Neural progenitor cell (in vitro differentiated cells): ENCODE measurements around the gene SNX20. TPM values are rescaled to one million over a fixed set of nuclear protein-coding genes. Genes with fewer than 3 reads are reported as not detected.

Experiments used
- DNase-seq: peaks from one replicate; pipeline ENCODE4 v3.0.0-alpha.2; 2016; ENCODE audit warnings: low spot score
- H2AFZ ChIP-seq: fragments of 200-600 bp; sonication (generic); replicated peaks from 2 replicates; pipeline ENCODE4 v1.6.1; 2016; ENCODE audit warnings: antibody characterized with exemption
- H3F3A ChIP-seq: fragments of 200-600 bp; sonication (generic); 2 replicates; pipeline ENCODE4 v1.6.1; 2016; ENCODE audit warnings: antibody characterized with exemption, low read depth
- H3K27ac ChIP-seq: fragments of 200-600 bp; sonication (generic); 2 replicates; pipeline ENCODE4 v1.5.1; 2016; ENCODE audit warnings: mild to moderate bottlenecking
- H3K27me3 ChIP-seq: fragments of 200-600 bp; sonication (generic); 2 replicates; pipeline ENCODE4 v1.6.1; 2016; ENCODE audit warnings: mild to moderate bottlenecking, moderate library complexity
- H3K36me3 ChIP-seq: fragments of 200-600 bp; sonication (generic); 2 replicates; pipeline ENCODE4 v1.5.1; 2016
- H3K4me1 ChIP-seq: fragments of 200-600 bp; sonication (generic); 2 replicates; pipeline ENCODE4 v1.6.1; 2016; ENCODE audit warnings: mixed run types
- H3K4me2 ChIP-seq: fragments of 200-600 bp; sonication (generic); 2 replicates; pipeline ENCODE4 v1.6.1; 2016
- H3K4me3 ChIP-seq: fragments of 200-600 bp; sonication (generic); 2 replicates; pipeline ENCODE4 v1.5.1; 2016
- H3K79me2 ChIP-seq: fragments of 200-600 bp; sonication (generic); 2 replicates; pipeline ENCODE4 v1.6.1; 2016; ENCODE audit warnings: low read depth
- H3K9ac ChIP-seq: fragments of 200-600 bp; sonication (generic); 2 replicates; pipeline ENCODE4 v1.6.1; 2016
- H3K9me3 ChIP-seq: fragments of 200-600 bp; sonication (generic); 2 replicates; pipeline ENCODE4 v1.5.1; 2016; ENCODE audit warnings: low read depth
- H4K20me1 ChIP-seq: fragments of 200-600 bp; sonication (generic); 2 replicates; pipeline ENCODE4 v1.6.1; 2016; ENCODE audit warnings: low read depth
- H3K27ac Mint-ChIP-seq: 3 replicates; pipeline ENCODE4 v1.8.0; 2021; ENCODE audit warnings: mixed read lengths
- H3K27me3 Mint-ChIP-seq: 2 replicates; pipeline ENCODE4 v1.8.0; 2022; ENCODE audit warnings: low read depth, mild to moderate bottlenecking, inconsistent platforms, moderate library complexity, mixed read lengths; ENCODE audit not compliant: insufficient read depth
- H3K36me3 Mint-ChIP-seq: 3 replicates; pipeline ENCODE4 v1.8.0; 2021; ENCODE audit warnings: mixed read lengths
- H3K4me1 Mint-ChIP-seq: 3 replicates; pipeline ENCODE4 v1.8.0; 2021; ENCODE audit warnings: mixed read lengths
- H3K4me3 Mint-ChIP-seq: 3 replicates; pipeline ENCODE4 v1.8.0; 2021; ENCODE audit warnings: mild to moderate bottlenecking, moderate library complexity, mixed read lengths
- H3K9me3 Mint-ChIP-seq: 3 replicates; pipeline ENCODE4 v1.8.0; 2020; ENCODE audit warnings: mixed read lengths
- EZH2 ChIP-seq: fragments of 200-600 bp; sonication (generic); IDR thresholded peaks from 2 replicates; pipeline ENCODE4 v1.6.1; 2017; ENCODE audit warnings: antibody characterized with exemption, mild to moderate bottlenecking, moderate library complexity
- EZH2phosphoT487 ChIP-seq: fragments of 200-600 bp; sonication (generic); IDR thresholded peaks from 2 replicates; pipeline ENCODE4 v1.6.1; 2017; ENCODE audit warnings: antibody characterized with exemption
- total RNA-seq: library from RNA; depleted of rRNA; stranded (reverse); fragments of >200 nt; gene quantifications from 2 replicates; pipeline ENCODE4 v1.2.3, GENCODE V29; 2015; ENCODE audit warnings: low replicate concordance
- TF ChIP-seq, protein P1 (sequence below): fragments of 200-600 bp; sonication (generic); IDR thresholded peaks from 2 replicates; pipeline ENCODE4 v1.5.1; 2017; ENCODE audit warnings: antibody characterized with exemption, mild to moderate bottlenecking

The SNX20 gene
- total RNA-seq, 1 donor from 2014 or later = not detected

DNA sequence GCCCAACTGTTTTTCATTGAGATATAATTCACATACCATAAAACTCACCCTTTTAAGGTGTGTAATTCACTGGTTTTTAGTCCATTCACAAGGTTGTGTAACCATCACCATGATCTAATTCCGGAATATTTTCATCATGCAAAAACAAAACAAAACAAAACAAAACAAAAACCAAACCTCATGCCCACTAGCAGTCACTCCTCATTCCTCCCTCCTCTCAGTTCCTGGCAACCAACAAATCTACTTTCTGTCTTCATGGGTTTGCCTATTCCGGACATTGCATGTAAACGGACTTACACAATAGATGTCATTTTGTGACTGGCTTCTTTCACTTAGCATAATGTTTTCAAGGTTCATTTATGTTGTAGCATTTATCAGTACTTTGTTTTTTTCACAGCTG is 7.8 kb upstream of the SNX20 start:
- Histone ChIP-seq H3K4me2 (no peak overlapping the region), H4K20me1 (no peaks in the 10 kb centered on the region), H3K9ac (no peak overlapping the region), H3K36me3 (no peaks in the 10 kb centered on the region), H3K27ac (no peak overlapping the region), H3K9me3 (no peaks in the 10 kb centered on the region), H3K4me3 (no peak overlapping the region), H3K27me3 (peaks cover 24% of the 10 kb centered on the region), H3K4me1 (no peaks in the 10 kb centered on the region), H3F3A (no peaks in the 10 kb centered on the region), H2AFZ (no peak overlapping the region), H3K79me2 (no peaks in the 10 kb centered on the region)
- Mint-ChIP-seq H3K9me3 (no peaks in the 10 kb centered on the region), H3K4me3 (no peak overlapping the region), H3K36me3 (no peaks in the 10 kb centered on the region), H3K27ac (no peak overlapping the region), H3K4me1 (peaks cover 1% of the 10 kb centered on the region), H3K27me3 (peaks cover 19% of the 10 kb centered on the region)
- TF ChIP-seq EZH2 (no peak), EZH2phosphoT487 (no peak)
- TF ChIP-seq, protein P1, sequence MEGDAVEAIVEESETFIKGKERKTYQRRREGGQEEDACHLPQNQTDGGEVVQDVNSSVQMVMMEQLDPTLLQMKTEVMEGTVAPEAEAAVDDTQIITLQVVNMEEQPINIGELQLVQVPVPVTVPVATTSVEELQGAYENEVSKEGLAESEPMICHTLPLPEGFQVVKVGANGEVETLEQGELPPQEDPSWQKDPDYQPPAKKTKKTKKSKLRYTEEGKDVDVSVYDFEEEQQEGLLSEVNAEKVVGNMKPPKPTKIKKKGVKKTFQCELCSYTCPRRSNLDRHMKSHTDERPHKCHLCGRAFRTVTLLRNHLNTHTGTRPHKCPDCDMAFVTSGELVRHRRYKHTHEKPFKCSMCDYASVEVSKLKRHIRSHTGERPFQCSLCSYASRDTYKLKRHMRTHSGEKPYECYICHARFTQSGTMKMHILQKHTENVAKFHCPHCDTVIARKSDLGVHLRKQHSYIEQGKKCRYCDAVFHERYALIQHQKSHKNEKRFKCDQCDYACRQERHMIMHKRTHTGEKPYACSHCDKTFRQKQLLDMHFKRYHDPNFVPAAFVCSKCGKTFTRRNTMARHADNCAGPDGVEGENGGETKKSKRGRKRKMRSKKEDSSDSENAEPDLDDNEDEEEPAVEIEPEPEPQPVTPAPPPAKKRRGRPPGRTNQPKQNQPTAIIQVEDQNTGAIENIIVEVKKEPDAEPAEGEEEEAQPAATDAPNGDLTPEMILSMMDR = no peak
- DNase-seq = no peak

- Histone ChIP-seq H3K4me1 (no peaks in the 10 kb centered on the region), H3K4me3 (no peak overlapping the region), H3K27me3 (peaks cover 17% of the 10 kb centered on the region), H3K4me2 (no peak overlapping the region), H3K36me3 (no peaks in the 10 kb centered on the region), H2AFZ (no peak overlapping the region), H3K27ac (no peak overlapping the region), H3K9ac (no peak overlapping the region), H3F3A (no peaks in the 10 kb centered on the region), H3K79me2 (no peaks in the 10 kb centered on the region), H3K9me3 (no peaks in the 10 kb centered on the region), H4K20me1 (no peaks in the 10 kb centered on the region)
- Mint-ChIP-seq H3K36me3 (no peaks in the 10 kb centered on the region), H3K4me3 (no peak overlapping the region), H3K27me3 (peaks cover 18% of the 10 kb centered on the region), H3K4me1 (no peaks in the 10 kb centered on the region), H3K9me3 (no peaks in the 10 kb centered on the region), H3K27ac (no peak overlapping the region)
- no peak for DNase-seq
- TF ChIP-seq, protein P1 = no peak
- TF ChIP-seq EZH2phosphoT487 (no peak), EZH2 (no peak)
These were observed 7.0 kb upstream of the SNX20 start for GRCh38 chr16:50688083-50688482.

DNA sequence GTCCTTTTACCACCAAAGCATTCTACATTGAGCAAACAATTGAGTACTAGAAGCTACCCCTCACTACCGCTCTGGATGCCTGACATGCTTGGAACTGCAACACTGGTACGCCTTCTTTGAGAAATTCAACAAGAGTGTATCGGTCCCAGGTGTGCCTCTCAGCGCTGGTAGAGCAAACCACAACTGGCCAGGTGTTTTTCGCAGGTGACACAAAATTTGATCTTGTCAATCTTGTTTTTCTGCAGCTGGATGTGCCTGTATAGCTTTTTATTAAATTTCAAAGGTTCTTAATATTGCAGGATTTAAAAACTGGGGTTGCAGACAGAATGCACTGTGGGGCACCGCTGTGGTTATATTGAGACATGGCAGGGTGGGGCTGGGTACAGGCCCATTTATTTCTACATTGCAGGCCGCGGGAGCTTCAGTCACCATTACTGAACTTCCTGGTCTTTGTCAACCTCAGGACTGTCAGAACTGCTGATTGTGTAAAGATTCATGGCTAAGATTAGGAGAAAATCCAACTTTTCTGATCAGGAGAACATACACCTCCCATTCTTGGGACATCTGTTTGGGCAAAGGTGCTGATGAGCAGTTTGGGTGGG is 4.5 kb upstream of the SNX20 start:
- H3K9ac ChIP-seq = no peak overlapping the region
- no peaks in the 10 kb centered on the region for H3K79me2 ChIP-seq
- no peaks in the 10 kb centered on the region for H3K36me3 ChIP-seq
- H3K4me3 ChIP-seq = no peak overlapping the region
- Mint-ChIP-seq H3K9me3 (no peaks in the 10 kb centered on the region), H3K36me3 (no peaks in the 10 kb centered on the region), H3K4me3 (no peak overlapping the region), H3K4me1 (no peaks in the 10 kb centered on the region), H3K27me3 (peaks cover 2% of the 10 kb centered on the region), H3K27ac (no peak overlapping the region)
- DNase-seq = no peak
- no peak for TF ChIP-seq EZH2phosphoT487
- TF ChIP-seq, protein P1 = no peak
- no peak for TF ChIP-seq EZH2
- no peak overlapping the region for H2AFZ ChIP-seq
- no peak overlapping the region for H3K27ac ChIP-seq
- H3K4me2 ChIP-seq = no peak overlapping the region
- no peaks in the 10 kb centered on the region for H3K9me3 ChIP-seq
- no peaks in the 10 kb centered on the region for H4K20me1 ChIP-seq
- no peaks in the 10 kb centered on the region for H3K27me3 ChIP-seq
- H3K4me1 ChIP-seq = no peaks in the 10 kb centered on the region
- H3F3A ChIP-seq = no peaks in the 10 kb centered on the region
